HG03025 (cell line): ENCODE measurements around the gene ARHGEF39.
A peak's percentile ranks its signal among the peaks of the same experiment; 100 is the strongest.

Source experiments
- ATAC-seq: cut with Tn5 transposase; IDR thresholded peaks from one replicate; pipeline ENCODE4 v1.9.1; 2021; ENCODE audit warnings: mild to moderate bottlenecking, moderate library complexity; ENCODE audit not compliant: unreplicated experiment, low FRiP score

Gene ARHGEF39, protein sequence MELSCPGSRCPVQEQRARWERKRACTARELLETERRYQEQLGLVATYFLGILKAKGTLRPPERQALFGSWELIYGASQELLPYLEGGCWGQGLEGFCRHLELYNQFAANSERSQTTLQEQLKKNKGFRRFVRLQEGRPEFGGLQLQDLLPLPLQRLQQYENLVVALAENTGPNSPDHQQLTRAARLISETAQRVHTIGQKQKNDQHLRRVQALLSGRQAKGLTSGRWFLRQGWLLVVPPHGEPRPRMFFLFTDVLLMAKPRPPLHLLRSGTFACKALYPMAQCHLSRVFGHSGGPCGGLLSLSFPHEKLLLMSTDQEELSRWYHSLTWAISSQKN

DNA sequence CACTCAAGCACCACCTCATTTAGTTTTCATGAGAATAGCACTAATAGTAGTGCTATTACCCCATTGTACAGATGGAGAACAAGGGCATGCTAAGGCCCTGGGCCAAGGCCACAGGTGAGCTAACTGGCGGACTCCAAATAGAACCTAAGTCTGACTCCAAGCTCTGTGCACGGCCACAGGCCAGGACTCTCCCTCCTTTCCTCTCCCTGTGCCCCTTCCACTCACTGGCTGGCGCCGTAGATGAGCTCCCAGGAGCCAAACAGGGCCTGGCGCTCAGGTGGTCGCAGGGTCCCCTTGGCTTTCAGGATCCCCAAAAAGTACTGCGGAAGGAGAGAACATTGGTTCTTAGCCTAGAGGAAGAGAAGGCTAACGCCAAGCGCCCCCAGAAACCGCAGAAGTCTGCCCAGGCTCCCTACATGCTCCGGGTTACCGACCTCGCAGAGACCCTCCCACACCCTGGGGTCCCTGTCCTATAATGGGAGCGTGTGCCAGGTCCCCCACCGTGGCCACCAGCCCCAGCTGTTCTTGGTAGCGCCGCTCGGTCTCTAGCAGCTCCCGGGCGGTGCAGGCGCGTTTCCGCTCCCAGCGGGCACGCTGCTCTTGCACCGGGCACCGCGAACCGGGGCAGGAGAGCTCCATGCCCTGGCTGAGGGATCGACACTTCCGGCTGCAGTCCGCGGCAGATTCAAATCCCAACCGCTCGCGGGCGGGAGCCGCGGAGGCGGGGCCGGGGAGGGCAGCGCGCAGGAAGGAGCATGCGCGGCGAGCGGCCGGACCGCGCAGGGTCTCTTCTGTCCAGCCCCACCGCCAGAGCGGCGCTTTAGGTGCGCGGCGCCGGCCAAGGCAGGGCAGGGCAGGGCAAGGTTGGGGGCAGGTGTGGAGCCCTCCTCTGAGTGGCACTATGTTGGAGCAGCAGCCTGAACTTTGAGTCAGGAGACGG, at the start of gene ARHGEF39:
ARHGEF39 (minus strand) TSS at position 665 of the 940 bp plus-strand sequence; CDS start at position 639, 26 bp downstream.
- ATAC-seq = peak; percentile 63

DNA sequence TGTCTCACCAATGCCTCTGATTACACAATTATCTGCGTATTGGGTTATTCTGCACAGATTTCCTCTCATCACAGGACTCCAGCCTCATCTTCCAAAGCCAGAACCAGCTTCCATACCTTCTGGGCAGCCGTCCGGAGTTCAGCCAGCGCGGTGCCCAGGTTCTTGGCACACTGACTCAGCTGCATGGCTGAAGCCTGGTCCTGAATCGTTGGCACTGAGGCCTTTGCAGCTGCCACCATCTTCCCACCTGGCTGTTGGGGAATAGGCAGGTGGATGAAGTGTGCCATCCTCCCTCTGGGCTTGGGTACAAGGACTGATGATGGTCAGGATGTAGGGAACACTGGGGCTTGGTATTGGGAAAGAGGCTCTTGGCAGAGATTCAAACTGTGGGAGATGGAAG, 49.1 kb upstream of the ARHGEF39 start:
- no peak for ATAC-seq

DNA sequence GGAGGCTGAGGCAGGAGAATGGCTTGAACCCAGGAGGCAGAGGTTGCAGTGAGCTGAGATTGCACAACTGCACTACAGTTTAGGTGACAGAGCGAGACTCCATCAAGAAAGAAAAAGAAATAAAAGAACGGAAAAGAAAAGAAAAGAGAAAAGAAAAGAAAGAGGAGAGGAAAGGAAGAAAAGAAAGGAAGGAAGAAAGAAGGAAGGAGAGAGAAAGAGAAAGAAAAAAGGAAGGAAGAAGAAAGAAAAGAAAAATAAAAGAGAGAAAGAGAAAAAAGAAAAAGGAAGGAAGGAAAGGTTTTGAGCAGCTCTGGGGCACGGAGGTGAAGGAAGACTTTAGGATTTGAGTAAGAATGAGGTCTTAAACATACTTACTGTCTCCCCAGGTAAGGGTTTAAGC, 48.6 kb upstream of the ARHGEF39 start:
- no peak for ATAC-seq

DNA sequence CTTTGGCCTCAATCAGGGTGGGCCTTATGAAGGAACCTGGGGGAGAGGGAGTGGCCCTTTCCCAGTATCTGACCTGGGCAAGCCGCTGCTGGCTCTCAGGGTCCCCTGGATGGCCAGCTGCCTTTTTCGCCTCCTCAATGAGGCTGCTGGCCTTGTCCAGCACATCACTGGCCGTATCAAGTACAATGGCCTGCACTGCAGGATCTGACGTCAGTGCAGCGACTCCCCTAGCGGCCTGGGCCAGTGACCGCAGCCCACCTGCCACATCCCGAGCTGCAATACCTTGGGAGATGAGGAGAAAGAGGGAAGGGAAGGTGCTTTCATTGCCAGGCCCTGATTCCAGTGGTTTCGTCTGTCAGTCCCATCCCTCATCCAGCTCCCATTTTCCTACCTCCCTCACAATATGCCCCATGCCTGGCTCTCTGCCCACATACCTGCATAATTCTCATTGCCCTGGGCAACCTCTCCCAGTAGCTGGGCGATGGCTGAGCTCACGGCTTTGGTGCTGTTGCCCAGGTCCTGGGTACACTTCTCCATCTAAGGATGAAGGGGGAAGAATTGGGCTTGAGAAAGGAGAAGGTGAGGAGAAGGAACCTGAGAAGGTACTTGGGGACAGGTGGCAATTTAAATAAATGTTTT, 47.9 kb upstream of the ARHGEF39 start:
- no peak for ATAC-seq

DNA sequence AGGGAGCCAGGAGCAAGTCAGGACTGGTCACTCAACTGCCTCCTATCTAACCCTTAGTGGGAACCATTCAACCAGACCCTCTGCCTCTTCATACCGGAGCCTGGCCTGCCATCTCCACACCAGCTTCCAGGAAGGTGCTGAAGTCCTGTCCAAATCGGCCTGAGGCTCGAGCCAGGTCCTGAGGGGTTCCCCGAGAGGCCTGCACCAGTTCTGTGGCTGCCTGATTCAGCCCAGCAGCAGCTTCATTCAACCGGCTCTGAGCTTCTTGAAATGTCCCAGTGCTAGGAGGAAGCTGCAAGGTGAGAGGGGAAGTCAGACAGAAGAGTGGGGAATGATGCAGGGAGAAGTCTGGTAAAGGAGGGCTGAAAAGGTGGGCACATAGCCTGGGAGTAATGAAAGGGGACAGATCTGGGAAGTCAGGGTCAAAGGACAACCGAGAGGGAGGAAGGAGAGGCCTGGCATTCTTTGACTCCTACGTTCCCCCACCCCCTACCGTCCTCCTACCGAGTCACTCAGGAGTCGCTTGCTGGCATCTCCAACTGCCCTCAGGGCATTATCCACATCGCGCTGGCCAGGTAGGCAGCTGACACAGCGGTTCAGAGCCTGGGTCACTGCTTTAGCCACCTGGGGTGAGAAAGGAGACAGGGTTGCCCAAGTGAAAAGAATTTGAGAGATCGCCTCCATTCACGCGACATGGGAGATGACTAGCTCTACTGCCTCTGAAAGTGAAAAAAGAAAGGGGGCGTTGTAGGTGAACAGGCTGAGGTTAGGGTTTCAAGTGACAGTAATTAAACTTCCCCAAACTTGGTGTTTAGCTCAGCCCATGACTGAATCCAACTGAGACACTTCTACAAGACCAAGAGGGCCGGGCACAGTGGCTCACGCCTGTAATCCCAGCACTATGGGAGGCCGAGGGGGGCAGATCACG, 46.8 kb upstream of the ARHGEF39 start:
- ATAC-seq = no peak

DNA sequence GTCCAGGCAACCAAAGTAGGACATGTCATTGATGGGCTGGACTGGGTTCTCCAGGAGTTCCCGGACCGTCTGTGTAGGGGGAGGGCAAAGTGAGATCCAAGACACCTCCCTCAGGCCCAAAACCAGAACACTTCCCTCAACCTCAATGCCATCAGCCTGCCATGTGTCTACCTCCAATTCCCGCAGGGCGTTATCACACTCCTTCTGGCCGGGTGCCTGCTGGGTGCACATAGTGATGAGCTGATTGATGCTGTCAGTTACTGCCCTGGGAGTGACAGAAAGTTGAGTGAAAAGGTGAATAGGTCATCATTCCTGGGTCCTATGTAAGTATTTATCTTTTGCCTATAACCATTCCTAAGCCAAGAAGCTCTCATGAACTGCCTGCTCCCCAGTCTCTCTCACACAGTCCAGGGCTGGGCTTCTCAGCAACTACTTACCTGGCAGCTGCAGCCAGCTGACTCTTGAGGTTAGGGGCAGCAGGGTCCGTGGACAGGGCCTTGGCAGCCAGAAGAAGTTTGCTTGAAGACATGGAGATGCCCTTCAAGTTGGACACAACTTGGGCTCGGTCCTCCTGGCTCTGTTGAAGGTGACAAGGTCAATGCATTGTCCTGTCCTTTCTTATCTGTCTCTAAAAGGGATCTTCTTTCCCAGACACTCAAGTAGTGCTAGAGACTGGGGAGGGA, 46.0 kb upstream of the ARHGEF39 start:
- ATAC-seq = no peak

DNA sequence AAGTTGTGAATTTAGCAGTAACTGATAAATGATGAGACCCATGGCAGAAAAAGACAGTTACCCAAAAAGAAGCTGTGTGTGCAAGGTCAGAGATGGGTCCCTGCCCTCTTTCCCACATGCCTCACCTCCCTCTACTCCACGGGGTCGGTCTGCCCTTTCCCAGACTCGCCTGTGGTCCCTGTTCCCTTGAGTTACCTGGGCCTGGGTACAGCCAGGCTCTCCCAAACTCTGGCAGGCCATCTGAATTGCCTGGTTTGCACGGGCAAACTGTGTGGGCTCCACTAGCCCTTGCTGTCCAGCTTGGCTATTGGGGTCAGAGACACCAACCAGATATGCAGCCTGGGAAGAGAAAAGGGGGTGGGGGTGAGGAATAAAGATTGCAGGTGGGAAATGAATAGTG, 43.2 kb upstream of the ARHGEF39 start:
- ATAC-seq = no peak

DNA sequence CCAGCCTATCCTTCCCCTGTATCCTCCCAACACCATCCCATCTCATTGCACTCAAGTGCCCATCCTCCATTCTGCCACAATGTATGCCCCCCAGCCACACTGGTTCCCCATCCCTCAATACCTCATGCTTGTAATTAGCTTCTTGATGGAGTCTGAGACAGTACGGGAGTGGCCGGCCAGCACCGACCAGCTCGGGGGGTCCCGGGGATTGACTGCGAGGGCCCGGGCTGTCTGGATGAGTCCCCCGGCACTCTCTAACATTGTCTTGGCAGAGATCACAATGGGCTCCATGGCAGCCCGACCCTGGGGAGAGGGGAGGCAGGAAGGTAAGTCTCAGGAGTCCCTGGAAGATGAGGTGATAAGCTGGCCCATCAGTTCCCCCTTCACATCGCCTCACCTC, 42.0 kb upstream of the ARHGEF39 start:
- no peak for ATAC-seq

DNA sequence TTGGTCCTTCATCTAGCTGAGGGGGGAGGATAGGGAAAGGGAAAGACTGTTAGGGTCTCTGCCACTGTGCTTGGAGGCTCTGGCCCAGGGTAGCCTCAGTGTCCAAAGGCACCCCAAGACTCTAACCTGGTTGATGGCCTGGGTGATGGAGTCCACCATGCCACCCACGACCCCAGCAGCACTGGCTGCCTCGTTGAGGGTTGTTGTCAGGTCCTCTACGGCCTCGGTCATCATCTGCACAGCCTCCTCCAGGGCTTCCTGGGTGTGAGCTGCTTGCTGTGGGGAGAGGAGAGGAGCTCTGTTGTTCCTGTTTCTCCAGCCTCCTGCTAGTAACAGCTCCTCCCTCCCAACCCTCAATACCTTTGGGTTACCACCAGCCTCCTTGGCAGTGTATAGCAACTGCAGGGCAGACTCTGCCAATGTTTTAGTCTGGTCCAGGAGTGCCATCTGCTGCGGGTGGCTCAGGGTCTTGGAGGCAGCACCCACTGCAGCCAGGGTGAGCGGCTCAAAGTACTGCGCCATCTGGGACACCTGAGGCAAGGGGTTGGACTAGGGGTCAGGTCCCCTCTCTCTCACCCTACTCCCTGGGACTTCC, 40.9 kb upstream of the ARHGEF39 start:
- no peak for ATAC-seq

DNA sequence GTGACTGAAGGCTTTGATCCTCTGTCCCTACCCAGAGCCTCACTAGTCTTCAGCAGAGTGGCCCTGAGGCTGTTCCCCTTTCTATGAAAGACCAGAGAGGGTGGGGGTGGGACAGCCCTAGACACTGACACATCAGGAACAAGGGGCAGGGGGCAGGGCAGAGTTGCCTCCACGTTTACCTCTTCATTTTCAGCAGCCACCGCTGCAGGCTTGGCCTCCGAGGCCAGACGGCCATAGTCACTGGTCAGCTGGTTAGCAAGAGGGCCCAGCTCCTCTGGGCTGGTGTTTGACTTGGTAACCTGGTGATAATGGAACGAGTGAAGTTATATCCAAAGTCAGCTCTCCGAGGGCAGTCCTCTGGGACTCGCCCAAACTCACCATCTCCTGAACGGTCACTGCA, 40.4 kb upstream of the ARHGEF39 start:
- ATAC-seq = no peak

DNA sequence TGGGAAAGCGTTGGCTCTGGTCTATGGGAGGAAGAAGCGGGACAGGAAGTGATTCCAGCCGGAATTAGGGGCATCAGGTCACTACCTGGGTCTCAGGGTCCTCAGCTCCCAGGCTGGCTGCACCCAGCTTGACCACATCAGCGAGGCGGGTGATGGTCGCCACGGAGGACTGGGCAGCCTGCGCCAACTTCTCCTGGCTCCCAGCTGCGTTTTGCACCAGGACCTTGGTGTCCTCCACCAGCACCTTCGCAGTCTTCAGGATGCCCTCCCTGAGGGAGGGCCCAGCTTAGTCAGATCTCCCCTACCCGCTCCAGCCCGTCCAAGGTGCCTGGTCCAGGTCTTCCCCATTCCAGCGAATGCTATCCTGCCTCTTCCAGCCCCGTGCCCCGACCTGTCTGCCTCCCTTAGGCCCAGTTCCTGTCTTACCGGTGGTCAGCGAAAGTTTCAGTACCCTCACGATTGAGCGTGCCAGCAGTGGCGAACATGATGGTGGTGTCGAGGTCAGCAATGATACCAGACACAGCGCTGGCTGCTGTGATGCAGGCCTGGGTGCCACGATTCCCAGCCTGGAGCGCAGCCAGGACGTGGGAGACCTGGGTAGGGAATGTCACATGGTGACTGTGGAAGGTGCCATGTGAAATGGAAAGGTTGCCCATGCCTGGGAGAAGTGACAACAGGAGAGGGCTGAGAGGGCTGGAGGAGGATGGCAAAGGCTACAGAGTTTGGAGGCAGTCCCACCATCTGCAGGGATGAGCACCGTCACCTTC, 39.1 kb upstream of the ARHGEF39 start:
- no peak for ATAC-seq

DNA sequence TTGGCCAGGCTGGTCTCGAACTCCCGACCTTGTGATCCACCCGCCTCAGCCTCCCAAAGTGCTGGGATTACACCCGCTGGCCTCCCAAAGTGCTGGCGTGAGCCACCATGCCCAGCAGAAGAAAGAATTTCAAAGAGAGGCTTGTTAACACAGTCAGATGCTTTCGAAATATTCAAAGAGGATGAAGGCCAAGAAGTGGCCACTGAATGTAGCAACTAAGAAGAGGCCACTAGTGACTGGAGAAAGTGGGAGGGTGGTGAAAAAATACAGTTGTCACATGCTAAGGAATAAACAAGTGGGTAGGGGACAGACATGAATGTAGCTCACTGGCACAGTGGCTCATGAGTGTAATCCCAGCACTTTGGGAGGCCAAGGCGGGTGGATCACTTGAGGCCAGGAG, 37.7 kb upstream of the ARHGEF39 start:
- ATAC-seq = no peak

DNA sequence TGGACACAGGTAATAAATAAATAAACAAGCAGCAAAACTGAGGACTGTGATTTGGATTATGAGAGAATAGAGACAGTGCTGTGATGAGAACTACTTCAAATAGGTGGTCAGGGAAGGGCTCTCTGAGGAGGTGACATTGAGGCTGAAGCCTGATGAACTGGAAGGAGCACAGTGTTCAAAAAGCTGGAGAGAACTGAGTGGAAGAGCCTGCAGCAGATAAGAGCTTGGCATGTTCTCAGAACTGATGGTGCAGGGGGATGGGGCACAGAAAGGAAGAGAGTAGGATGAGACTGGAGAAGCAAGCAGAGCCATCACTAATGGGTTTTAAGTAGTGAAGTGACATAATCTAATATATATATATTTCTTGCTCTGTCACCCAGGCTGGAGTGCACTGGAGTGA, 35.9 kb upstream of the ARHGEF39 start:
- ATAC-seq = no peak

DNA sequence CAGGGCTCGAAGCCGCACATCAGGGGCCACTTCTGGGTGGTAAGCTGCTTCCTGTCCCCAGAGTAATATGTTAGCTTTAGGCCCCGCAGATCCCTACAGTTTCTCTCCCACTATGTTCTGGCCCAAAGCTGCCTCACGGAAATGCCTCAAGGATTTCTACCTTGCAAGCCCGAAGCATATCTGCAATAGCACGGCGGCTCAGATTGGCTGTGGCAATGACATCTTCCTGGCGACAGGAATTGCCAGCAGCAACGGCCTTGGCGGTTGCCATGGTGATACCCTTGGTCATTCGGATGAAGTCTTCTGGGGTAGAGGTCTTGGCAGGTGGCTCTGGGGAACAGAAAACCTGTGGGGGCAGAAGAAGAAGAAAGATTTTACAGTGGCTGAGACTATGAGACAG, 35.0 kb upstream of the ARHGEF39 start:
- ATAC-seq = no peak

DNA sequence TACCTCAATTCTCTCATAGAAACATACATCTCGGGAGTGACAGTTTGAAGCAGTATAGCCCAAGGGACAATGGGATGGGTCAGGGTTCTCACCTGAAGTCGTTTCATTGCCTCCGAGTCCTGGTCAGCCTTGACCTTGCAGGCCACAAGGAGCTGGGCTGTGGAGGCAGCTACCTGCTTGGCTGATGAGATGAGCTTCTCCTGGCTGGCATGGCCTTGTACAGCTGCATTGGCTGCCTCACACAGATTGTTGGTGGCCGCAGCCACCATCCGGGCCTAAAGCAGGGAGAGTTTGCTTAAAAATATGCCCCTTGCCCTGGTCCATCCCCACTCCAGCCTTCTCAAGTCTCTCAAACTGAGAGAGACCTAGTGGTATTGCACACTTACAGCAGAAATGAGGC, 33.2 kb upstream of the ARHGEF39 start:
- no peak for ATAC-seq

DNA sequence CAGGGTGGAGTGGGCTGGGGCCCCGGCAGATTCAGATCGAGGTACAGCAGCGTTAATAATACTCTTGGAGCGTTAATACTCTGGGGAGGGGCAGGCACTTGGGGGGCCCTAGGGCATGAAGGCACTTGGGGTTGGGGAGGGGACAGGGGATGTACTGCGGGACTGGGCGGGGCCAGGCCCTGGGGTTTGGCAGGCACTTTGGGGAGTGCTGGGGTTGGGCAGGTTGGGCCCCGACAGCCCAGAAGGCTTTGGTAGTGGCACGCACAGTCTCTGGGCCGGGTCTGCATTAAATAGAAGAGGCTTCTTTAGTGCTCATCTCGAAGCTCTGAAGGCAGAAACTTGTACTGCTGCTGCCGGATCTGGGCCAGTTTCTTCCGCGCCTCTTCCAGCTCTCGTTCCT, 32.5 kb upstream of the ARHGEF39 start:
- no peak for ATAC-seq

DNA sequence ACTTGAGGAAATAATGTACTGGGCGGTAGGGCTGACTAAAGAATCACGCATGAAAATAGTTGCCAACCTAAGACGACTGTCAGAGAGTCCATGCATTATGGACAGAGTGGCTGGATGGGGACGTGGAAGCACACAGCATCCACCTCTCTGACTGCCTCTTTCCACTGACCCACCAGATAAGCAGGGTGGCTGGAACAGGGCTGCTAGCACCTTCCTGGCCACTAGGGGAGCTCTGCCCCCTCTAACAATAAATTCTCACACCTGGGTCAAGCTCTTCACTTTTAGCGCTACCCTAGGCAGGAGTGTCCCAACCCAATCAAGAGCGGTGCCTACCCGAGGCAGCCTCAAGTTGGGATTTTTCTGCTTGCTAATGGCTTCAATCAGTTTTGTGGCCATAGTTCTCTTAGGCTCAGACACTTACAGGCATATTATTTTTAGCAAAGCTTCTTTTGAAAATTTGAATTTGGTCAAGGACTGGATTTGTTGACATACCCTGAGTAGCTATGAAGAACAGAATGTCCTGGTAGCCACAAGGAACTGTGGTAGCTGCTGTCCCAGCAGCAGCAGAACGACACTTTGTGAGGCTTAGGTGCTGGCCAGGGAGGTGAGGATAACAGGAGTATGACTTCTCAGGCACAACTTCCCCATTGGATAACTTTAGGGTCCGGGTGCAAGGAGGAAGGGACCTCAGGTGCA, 31.7 kb upstream of the ARHGEF39 start:
- no peak for ATAC-seq

DNA sequence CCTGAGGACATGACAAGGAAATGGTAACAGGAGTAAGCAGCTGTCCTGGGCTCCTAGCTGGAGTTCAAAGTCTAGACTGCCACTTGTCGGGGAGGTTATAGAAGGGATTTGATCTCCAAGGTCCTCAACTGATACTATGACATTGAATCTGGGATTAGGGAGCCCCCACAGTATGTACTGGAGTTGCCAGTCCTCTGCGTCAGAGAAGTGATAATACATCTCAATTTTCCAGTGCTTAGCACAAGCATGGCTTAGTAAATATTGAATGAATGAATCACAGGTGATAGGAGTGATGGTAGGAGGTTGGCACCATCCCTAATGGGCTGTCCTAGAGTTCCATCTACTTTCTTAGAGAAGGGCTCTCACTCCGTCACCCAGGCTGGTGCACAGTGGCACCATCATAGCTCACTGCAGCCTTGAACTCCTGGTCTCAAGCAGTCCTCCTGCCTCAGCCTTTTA, 31.0 kb upstream of the ARHGEF39 start:
- no peak for ATAC-seq
